Stimulated activated CD8-positive, alpha-beta memory T cell treated with anti-CD3 and anti-CD28 coated beads, Interleukin-12 subunit alpha, Interleukin-12 subunit beta, amount 100 ng/mL, for 1 hour (primary cell): ENCODE measurements around the gene APEH.
A peak's percentile ranks its signal among the peaks of the same experiment; 100 is the strongest.

Experiments
- DNase-seq: peaks from one replicate; pipeline ENCODE4 v3.0.0-alpha.2; 2020; ENCODE audit warnings: low read depth

Gene APEH

DNA sequence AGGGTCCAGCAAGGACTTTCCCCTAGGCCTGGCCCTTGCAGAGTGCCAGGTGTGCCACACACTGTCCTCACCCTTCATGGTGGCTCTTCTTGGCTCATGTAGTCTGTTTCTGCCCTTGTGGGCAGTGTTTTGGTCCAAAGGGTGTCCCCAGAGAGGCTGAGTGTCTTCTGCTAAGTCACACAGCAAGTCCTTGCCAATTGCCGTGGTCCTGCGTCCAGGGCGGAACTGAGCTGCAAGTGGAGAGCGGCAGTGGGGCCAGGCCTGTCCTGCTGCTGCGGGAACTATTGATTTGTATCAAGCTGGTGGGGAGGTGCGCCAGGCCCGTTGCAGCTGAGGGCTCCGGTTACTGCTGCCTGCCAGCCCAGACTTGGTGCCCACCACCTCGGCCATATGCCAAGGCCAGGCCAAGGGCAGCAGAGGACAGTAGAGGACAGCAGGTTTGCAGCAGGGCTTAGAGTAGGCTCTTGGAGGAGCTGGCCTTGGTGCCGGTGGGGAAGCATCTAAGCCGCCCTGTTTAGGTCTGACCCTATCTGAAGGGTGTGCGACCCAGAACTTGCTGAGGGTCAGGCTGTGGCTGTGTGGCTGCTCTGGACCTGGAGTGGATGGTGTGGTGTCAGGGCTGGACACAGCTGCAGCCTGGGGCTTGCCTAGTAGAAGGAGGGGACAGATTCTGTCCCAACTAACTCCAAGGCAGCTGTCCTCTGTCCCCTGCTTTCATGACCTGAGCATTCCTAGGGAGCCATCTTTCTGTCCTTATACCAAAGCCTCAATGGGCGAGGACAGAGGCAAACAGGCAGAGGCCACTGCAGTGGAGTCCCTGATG is 40.8 kb downstream of the APEH start:
- no peak for DNase-seq

DNA sequence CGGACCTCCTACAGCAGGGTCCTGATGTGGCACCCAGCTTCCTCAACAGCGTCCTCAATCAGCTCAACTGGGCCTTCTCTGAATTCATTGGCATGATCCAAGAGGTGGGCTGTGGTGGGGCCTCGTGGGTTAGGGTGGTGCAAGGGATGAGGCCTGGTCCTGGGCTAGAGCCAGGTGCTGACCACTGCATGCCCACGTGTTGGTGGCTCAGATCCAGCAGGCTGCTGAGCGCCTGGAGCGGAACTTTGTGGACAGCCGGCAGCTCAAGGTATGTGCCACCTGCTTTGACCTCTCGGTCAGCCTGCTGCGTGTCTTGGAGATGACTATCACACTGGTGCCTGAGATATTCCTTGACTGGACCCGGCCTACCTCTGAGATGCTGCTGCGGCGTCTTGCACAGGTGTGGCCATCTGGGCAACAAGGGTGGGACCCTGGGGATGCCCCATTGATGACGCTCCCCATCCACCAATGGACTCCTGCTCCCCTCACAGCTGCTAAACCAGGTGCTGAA is 41.5 kb downstream of the APEH start:
- no peak for DNase-seq

DNA sequence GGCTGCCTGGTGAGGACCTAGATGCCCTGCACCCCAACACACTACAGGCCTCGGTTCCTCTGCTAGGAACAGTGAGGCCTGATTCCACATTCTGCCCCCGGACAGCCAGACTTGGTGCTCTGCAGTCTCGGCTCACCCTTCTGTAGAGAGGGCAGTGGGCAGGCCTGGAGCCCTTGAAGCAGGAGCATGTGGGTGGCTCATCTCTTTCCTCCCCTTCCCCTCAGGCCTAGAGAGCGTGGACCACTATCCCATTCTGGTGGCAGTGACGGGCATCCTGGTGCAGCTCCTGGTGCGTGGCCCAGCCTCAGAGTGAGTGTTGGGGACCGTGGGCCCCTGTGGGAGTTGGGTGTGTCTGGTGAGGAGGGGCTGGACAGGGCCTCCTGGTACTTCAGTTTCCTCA is 42.0 kb downstream of the APEH start:
- DNase-seq, result no peak

DNA sequence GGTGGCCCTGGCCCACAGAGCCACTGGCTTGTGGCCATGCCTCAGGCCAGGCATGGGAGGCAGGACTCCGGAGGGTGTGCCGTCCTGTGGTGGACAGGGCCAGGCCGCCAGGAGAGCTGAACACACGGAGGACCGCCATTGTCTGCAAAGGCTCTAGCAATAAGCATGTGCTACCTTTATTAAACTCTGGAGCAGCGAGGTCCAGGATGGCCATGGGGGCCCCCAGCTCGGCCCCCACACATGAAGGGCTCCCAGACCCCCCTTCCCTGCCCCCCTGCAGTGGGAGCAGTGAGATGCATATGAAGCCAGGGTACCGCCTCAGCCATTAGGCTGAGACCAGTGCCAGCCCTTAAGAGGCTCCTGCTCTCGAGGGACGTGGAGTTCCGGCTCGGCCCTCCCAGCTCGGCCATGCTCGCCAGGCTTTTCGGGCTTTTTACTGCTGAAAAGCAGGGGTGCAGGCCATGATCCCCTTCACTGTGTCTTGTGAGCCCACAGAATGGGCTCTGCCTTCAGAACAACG is 42.6 kb downstream of the APEH start:
- no peak for DNase-seq

DNA sequence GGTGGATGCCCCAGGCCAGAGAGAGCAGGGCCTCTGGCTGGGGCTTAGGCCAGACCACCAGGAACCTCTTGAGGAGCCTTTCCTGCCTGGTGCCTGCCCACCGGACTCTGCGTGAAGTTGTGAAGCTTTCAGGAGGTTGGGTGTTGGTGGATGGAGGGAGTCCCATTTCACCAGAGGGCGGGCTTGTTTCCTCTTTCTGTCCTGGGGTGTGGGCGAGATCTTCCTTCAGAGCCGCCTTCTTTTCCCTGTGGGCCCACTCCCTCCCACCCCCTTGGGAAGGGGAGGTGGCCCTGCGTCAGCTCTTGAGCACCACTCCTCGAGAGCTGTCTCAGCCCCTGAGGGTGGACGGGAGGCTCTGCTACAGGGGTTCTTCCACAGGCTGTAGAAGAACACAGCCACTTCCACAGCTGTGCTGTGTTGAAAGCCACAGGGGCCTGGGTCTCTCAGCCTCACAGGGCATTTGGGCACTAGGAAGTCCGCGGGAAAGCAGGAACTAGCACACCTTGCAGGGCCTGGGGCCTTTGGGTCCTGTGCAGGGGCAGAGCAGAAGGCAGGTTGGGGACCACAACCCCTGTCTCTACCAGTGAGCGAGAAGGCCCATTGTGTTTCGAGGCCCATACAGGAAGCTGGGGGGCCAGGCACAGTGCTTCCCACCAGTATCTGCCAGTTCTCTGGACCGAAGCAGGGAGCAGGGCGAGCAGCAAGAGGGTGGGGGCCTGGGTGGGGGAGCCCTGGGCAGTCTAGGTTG is 43.2 kb downstream of the APEH start:
- DNase-seq, result no peak

DNA sequence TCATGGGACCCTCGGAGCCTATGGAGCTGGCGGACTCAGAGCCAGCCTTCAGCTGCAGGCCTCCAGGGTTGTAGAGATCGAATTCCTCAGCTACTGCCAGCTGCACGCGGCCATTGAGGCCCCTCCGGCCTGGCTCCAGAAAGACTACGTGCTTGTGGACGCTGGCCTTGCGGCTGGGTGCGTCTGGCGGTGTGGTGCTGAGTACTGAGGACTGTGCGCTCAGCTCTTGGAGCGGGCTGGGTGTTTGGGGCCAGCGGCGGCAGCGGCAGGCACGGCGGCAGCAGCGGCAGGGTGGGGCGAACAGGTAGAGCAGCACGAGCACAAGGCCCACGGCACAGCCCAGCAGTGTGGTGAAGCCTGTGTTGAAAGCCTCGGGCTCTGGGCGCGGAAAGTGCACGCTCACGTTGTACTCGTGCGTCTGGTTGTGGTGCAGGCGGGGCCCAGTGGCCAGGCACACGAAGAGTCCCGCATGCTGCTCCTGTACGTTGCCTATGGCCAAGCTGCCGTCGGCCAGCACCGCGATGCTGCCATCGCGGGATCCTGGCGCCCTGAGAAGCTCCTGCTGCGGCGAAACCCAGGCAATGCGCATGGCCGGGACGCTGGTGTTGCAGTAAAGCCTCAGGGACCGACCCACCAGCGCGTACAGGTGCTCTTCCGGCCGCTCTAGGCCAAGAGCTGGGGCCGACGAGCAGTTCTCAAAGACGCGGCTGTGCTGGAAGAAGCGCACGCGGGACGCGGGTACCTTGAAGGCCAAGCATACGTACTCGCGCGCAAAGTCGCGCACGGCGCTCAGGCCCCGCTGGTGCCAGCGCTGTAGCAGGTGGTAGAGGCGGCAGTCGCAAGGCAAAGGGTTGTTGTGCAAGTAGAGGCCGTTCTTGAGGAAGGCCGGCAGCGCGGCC is 44.1 kb downstream of the APEH start:
- no peak for DNase-seq

DNA sequence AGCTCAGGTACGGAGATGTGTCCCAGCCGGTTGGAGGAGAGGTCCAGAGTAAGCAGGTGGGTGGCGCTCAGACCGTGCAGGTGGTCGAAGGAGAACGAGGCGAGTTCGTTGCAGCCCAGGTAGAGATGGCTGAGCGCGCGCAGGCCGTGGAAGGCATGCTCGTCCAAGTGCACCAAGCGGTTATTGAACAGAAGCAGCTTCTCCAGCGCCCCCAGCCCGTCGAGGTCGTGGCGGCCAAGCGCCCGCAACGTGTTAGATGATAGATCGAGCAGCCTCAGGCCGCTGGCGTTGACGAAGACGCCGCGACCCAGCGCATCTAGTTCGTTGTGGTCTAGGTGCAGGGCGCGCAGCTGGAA is 44.7 kb downstream of the APEH start:
- no peak for DNase-seq

DNA sequence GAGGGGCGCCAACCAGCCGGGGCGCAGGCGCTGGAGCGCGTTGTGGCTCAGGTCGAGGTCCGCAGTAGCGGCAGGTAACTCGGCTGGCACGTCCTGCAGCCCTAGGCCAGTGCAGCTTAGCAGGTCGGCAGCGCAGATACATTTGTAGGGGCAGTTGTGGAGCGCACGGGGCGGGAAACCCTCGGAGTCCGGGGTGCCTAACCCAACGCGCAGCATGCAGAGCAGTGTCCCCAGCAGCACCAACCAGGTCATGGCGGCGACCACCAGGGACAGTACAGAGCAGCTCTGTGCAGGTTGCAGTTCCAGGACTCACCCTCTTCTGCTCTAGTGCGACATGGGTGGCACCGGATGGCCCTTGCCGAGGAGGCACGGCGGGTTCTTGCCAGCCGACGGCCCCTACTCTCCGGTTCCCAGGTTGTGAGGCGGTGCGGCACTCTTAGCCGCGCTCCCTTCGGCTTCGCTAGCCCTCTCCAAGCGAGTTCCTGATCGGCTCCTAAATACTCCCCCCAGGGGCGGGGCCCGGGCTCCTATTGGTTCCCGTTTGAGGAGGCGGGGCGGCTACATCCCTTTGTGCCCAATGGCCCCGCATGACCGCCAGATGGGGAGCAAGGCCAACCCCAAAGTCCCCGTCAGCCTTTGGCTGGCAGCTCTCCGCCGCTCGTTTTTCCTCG is 45.2 kb downstream of the APEH start, which contains the start of gene AMIGO3:
AMIGO3 (minus strand) TSS at position 471 of the 671 bp plus-strand sequence; CDS start at position 252, 219 bp downstream.
- DNase-seq, result peak; percentile 83

DNA sequence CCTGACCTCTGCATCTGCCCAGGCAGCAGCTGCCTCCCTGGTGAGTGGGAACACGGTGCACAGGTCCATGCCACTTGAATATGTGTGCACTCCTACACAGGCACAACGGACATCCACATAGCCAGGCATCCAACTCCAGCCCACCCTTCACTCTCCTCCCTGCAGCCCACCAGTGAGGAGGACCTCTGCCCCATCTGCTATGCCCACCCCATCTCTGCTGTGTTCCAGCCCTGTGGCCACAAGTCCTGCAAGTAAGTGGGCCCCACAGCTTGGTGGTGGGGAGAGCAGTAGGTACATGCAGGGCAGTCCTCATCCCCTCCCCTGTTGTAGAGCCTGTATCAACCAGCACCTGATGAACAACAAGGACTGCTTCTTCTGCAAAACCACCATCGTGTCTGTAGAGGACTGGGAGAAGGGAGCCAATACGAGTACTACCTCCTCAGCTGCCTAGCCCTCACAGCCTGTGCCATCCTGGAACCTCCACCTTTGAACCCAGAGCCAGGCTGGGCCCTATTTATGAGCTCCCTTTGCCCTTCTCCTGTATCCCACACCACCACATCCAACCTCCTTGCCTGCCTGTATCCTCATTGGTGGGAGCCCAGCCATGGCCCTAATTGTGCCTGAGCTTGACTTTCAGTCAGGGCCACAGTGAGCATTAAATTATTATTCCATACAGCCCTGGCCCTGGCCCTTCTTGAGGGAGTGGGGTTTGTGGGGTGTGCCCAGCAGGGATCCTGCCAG is 46.9 kb downstream of the APEH start:
- no peak for DNase-seq

DNA sequence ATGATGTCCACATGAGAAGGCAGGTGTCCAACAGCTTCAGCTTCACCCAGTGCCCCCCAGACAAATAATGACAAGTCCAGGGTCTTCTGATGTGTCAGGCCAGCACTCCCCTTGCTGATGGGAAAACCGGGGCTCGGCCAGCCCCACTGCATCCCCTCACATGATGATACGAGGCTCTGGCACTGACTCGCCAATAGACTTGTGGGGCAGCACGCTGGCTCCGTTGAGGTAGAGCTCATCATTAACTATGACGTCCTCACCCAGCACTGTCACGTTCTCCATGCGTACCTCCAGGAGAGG is 47.4 kb downstream of the APEH start:
- DNase-seq, result no peak

DNA sequence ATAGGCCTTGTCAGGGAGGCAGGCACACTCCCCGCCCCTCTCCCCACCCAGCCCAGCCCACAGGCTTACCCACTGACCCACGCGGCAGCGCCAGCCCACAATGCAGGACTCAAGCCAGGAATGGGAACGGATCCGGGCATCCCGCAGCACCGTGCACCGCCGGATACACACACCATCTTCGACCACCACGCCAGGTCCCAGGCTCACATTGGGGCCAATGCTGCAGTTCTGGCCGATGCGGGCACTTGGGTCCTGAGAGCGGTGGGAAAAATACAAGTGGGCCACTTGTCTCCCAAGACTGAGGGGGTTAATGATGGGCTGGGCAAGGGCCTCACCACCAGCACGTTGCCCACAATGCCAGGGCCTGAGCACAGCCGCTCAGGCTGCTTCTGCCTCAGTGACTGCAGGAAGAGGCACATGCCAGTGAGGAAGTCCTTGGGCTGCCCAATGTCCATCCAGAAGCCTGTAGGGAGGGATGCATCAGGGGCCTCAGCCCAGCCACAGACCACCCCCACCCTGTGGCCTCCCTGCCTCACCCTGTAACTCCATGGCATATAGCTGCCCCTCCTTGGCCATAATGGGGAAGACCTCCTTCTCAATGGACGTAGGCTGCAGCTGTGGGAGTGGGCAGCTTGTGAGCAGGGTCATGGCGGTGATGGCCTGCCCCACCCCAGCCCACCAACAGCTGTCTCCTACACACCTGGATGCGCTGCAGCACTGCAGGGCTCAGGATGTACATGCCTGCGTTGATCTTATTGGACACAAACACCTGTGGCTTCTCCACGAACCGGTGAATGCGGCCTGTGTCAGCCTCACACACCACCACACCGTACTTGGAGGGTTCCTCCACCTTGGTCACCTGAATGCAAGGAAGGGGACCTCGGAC is 48.0 kb downstream of the APEH start:
- DNase-seq, result no peak

DNA sequence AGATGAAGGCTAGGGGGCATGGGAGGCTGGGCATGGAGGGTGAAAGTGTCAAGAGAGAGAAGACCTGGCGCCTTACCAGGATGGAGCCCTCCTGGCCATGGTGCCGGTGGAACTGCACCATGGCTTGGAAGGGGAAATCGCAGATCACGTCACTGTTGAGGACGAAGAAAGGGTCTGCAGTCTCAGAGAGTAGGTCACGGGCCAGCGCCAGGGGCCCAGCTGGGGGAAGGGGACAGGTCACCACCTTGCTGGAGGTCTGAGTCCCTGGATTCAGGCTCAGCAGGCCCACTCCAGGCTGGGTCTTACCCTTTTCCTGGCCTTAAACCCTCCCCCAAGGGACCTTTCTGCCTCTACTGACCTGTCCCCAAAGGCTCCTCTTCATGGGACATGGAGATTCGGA is 48.7 kb downstream of the APEH start:
- DNase-seq, result no peak

DNA sequence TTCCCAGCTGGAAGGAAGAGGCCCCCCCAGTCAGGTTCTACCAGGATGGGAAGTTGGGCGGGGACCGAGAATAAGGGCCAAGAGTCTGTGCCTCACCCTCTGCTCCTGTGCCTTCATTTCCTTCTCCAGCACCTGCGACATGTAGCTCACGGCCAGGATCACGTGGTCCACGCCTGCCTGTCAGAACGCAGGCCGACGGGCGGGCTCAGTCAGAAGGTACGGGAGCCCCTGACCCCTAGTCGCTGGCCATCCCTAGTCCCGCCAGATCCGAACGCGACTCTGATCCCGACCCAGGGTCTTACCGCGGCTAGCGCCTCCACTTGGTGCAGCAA is 49.1 kb downstream of the APEH start:
- DNase-seq, result peak; percentile 33

DNA sequence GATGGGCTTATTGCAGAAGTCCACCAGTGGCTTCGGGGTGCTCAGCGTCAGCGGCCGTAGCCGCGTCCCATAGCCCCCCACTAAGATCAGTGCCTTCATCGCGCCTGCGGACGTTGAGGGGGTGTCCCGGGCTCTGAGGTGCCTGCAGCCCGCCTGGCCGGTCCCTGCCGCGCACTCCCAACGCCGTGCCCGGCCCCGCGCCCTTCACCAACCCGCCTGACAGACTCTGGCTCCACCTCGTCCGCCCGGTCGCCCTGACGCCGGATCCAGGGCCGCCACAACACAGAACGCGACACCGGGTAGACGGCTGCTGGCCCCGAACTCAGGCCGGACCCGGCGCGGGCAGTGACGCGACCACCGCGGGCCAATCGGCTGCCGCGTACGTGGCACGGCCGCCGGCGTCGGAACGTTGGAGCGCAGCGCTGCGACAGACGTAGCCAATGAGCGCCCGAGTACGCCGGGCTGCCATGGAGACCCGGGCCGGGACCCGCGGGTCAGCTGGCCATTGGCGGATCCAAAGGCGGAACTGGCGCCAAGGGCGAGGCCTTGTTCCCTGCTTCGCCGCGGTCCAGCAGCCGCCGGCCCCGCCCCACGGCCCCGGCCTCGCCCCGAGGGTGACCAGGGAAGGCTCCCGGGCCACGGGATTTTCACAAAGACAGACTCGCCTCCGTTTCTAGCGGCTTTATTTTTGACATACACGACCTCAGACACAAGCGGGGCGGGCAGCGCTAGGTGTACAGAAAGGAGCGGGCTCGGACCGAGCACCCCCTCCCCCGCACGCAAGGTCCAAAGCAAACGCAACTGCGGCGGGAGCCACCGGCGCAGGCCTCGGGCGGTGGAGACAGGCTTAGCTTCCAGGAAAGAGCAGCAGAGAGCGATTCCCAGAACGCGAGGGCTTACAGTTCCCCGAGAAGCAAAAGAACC is 49.7 kb downstream of the APEH start, which contains the start of gene GMPPB:
GMPPB (minus strand) TSS at position 324 of the 924 bp plus-strand sequence; CDS start at position 99, 225 bp downstream.
- peak; percentile 83 for DNase-seq

DNA sequence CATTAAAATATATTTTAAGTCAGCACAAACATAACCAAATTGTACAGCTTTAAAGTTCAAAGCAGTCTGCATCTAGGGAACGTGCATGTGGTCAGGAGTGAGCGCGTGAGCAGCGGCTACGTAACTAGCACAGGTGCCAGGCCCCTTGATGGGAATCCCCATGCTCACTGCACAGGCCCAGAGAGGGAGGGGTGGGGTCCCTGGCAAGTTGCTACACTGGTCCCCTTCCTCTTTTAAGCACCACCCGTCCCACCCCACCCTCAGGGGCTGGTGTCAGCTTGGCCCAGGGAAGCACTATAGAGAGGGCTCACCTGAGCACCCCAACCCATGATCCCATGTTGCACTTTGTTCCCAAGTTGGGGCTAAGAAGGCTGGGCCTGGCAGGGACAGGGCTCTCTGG is 50.4 kb downstream of the APEH start:
- no peak for DNase-seq

DNA sequence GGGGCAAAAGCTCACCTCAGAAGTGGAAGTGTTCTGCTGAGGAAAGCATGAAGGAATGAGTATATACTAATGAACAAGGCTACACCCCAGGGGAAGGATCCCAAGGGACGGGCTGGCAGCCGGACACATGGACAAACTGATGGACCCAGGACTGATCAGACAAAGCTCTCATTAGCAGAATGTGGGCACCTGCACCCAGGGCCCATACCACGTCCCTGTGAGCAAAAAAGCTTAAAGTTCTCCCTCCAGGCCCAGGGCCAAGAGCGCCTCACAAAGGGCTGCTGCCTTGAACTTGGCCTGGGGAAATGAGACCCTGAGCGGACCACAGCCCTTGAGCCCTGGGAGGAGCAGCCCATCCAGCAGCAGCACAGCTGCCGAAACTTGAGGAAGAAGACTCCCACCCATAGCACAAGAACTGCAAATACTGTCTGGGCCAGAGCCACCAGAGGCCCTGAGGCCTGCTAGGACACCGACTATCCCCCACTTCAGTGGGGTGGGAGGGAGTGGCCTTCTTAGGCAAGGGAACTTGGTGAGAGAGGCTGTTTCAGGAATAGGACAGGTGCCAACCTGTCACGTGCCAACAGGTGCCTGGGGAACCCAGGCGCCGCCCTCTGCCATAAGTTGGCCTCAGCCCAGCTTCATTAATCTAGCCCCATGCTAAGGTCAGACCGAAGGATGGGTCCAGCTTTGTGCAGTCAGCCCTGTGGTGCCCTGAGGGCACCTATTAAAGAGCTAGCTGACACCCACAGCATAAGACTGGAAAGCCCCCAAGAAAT is 51.9 kb downstream of the APEH start:
- DNase-seq, result no peak

DNA sequence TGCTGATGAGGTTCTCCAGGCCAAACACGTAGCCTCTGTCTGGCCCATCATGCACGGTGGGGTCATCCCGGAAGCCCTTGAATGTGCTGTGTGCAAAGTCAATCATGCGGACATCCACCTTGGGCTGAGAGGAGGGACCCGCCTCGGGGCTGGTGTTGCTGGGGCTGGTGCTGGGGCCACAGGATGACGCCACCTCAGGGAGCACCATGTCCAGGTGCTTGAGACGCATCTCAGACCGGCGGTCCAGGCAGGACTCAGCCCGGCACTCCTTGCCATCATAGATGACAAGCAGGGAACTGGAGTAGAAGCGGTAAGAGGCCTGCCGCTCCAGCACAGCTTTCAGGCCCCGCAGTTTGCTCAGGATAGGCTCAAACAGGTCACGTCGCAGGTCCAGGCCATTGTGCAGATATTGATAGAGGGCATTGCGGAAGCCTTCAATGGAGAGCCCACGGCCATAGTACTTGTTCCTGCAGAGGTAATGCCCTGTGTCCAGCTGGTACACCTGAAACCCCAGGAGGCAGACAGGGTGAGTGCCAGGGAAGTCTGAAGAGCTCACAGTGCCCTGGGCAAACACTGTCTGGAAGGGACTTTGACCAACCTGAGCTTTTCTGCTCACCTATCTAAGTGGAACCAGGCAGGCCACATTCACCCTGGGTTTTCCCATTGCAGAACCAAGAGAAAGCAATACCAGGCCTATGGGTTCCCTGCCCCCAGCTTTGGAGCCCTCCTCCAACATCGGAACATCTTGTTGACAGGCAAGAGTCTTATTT is 53.2 kb downstream of the APEH start:
- DNase-seq, result no peak
